Parathyroid adenoma (tissue), 2 donors: Measurements from ENCODE around the gene ULBP2.

ENCODE experiments used
- H2AFZ ChIP-seq: fragments of 300-600 bp; sonication (generic); one replicate; pipeline ENCODE4 v1.7.0; 2017; ENCODE audit warnings: antibody characterized with exemption, mild to moderate bottlenecking
- H3K27ac ChIP-seq: fragments of 300-600 bp; sonication (generic); one replicate; pipeline ENCODE4 v1.7.0; 2017
- H3K27me3 ChIP-seq: fragments of 300-600 bp; sonication (generic); one replicate; pipeline ENCODE4 v1.7.0; 2017; ENCODE audit warnings: low read length; ENCODE audit not compliant: control insufficient read depth, insufficient read depth
- H3K36me3 ChIP-seq: fragments of 300-600 bp; sonication (generic); one replicate; pipeline ENCODE4 v1.7.0; 2017; ENCODE audit warnings: low read length; ENCODE audit not compliant: control insufficient read depth, insufficient read depth
- H3K4me1 ChIP-seq: fragments of 300-600 bp; sonication (generic); one replicate; pipeline ENCODE4 v1.7.0; 2017; ENCODE audit warnings: control low read depth
- H3K4me2 ChIP-seq: fragments of 300-600 bp; sonication (generic); one replicate; pipeline ENCODE4 v1.7.0; 2017; ENCODE audit warnings: low read length
- H3K4me3 ChIP-seq: fragments of 300-600 bp; sonication (generic); one replicate; pipeline ENCODE4 v1.7.0; 2017; ENCODE audit warnings: low read depth, low read length
- H3K79me2 ChIP-seq: fragments of 300-600 bp; sonication (generic); one replicate; pipeline ENCODE4 v1.7.0; 2017; ENCODE audit warnings: control low read depth
- H3K9ac ChIP-seq: fragments of 300-600 bp; sonication (generic); one replicate; pipeline ENCODE4 v1.7.0; 2017; ENCODE audit warnings: mild to moderate bottlenecking
- H3K9me3 ChIP-seq: fragments of 300-600 bp; sonication (generic); one replicate; pipeline ENCODE4 v1.7.0; 2017; ENCODE audit warnings: low read length; ENCODE audit not compliant: control insufficient read depth
- CTCF ChIP-seq: fragments of 300-600 bp; sonication (generic); IDR thresholded peaks from one replicate; pipeline ENCODE4 v1.7.0; 2017; ENCODE audit warnings: antibody characterized with exemption, mild to moderate bottlenecking
- donor health status: primary hyperparathyroidism.

ULBP2 gene

GRCh38 chr6:149897015-149897697, 44.7 kb upstream of the ULBP2 start:
- Histone ChIP-seq H3K79me2 (no peaks in the 10 kb centered on the region), H3K36me3 (no peaks in the 10 kb centered on the region), H3K9me3 (no peaks in the 10 kb centered on the region), H3K27me3 (no peaks in the 10 kb centered on the region), H3K4me1 (peaks cover 18% of the 10 kb centered on the region), H2AFZ (no peak overlapping the region), H3K27ac (peak overlapping the region; percentile 3), H3K4me3 (no peak overlapping the region), H3K4me2 (no peak overlapping the region), H3K9ac (no peak overlapping the region)
- no peak for TF ChIP-seq CTCF

- Histone ChIP-seq H3K36me3 (no peaks in the 10 kb centered on the region), H3K27me3 (no peaks in the 10 kb centered on the region), H3K4me3 (no peak within 1 kb of the TSS), H3K4me2 (no peak within 1 kb of the TSS), H3K4me1 (peaks cover 18% of the 10 kb centered on the region), H3K27ac (peak within 1 kb of the TSS; percentile 3), H3K79me2 (no peaks in the 10 kb centered on the region), H3K9me3 (no peaks in the 10 kb centered on the region), H2AFZ (no peak within 1 kb of the TSS), H3K9ac (no peak within 1 kb of the TSS)
- TF ChIP-seq CTCF, result no peak
Observed at GRCh38 chr6:149897855-149898744, 43.7 kb upstream of the ULBP2 start, which contains the start of gene RAET1E. RAET1E (minus strand) TSS chr6:149898113; CDS start chr6:149890901, 7,212 bp downstream.

- H3K27ac ChIP-seq, result no peak overlapping the region
- H3K79me2 ChIP-seq, result no peaks in the 10 kb centered on the region
- H3K4me1 ChIP-seq, result peaks cover 18% of the 10 kb centered on the region
- H2AFZ ChIP-seq, result no peak overlapping the region
- no peak overlapping the region for H3K4me3 ChIP-seq
- no peaks in the 10 kb centered on the region for H3K36me3 ChIP-seq
- no peaks in the 10 kb centered on the region for H3K9me3 ChIP-seq
- H3K9ac ChIP-seq, result no peak overlapping the region
- H3K27me3 ChIP-seq, result no peaks in the 10 kb centered on the region
- no peak for TF ChIP-seq CTCF
- H3K4me2 ChIP-seq, result no peak overlapping the region
Observed at GRCh38 chr6:149898966-149899365, 42.8 kb upstream of the ULBP2 start.

GRCh38 chr6:149899486-149899885, 42.3 kb upstream of the ULBP2 start:
- no peaks in the 10 kb centered on the region for H3K79me2 ChIP-seq
- no peak for TF ChIP-seq CTCF
- H3K9me3 ChIP-seq, result no peaks in the 10 kb centered on the region
- H3K4me3 ChIP-seq, result no peak overlapping the region
- no peak overlapping the region for H3K4me2 ChIP-seq
- peaks cover 18% of the 10 kb centered on the region for H3K4me1 ChIP-seq
- H3K9ac ChIP-seq, result no peak overlapping the region
- no peaks in the 10 kb centered on the region for H3K27me3 ChIP-seq
- no peak overlapping the region for H2AFZ ChIP-seq
- no peaks in the 10 kb centered on the region for H3K36me3 ChIP-seq
- no peak overlapping the region for H3K27ac ChIP-seq
